ENCODE measurements around the gene C1orf115. TPM values are rescaled to one million over a fixed set of nuclear protein-coding genes. Genes with fewer than 3 reads are reported as not detected.

C1orf115 gene
- polyA plus RNA-seq, 5 donors, result 16.2 to 25.5 (median 19.4) TPM

GRCh38 chr1:220691053-220691684 lies 1.0 kb downstream of the C1orf115 start:
- no peak for DNase-seq

DNA sequence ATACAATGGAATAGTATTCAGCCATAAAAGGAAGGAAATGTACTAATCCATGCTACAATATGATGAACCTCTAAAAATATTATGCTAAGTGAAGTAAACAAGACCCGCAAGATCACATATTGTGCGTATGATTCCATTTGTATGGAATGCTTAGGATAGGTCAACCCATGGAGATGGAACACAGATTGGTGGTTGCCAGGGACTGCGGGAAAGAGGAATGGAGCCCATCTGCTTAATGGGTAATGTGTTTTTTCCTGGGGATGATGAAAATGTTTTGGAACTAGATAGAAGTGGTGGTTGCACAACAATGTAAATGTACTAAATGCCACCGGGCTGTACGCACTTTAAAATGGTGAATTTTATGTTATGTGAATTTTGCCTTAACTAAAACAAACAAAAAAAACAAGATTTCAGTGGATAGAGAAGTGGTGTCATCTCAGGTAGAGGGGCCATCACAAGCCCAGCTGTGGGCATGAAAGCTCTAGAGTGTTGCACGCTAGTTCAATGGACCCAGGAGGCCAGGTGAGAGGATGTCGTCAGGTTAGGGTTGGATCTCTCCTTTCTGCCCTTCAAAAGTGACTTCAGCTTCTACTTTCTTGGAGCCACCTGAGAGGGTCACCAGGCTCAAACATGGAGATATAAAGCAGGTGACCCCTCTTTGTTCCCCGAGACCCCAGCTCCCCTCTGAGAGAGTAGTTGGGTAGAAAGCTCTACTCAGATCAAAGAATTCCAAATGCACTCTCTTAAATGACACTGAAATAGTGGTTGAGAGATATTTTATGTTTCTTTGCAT lies 2.5 kb downstream of the C1orf115 start:
- no peak for DNase-seq

DNA sequence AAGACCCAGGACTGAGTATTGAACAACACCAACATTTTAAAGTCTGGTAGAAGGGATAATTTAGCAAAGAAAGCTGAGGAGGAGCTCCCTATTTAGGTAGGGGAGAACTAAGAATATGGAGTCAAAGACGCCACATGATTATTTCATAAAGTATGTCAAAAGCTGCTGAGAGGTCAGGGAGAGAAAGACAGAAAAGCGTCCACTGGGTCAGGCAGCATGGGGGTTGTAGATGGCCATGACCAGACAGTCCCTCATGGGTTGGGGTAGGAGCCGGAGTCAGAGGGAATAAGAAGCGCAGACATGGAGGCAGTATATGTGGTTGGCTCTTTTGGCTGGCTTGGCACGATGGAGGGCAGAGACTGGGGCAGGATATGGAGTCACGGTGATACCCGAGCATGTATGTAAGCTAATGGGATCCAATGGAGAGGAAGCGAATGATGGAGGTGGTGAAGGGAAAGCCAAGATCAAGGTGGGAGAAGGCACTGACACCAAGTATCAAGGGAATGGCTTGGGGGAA lies 4.8 kb downstream of the C1orf115 start:
- DNase-seq, result no peak

- DNase-seq, result no peak
Observed at GRCh38 chr1:220695426-220695825, 5.3 kb downstream of the C1orf115 start.

GRCh38 chr1:220696226-220696862 lies 6.2 kb downstream of the C1orf115 start:
- no peak for DNase-seq

- DNase-seq, result no peak
Observed at GRCh38 chr1:220696863-220697231, 6.7 kb downstream of the C1orf115 start.

DNA sequence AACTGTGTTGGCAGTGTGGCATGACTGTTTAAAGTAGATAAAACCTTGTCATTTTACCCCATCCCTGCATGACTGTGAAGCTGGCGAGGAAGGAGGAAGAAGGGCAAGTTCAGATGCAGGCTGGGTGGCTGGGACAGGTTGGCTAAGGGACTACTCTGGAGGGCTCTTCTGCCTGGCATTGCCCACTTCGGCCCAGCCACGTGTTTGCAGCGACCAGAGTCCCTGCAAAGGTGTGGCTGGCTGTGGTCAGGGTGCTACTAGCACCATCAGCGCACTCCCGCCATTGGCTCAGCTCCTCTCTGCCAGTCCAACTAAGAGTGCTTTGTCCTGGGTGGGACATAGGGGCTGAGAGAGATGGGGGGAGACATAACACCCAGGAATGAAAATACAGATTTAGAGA lies 7.2 kb downstream of the C1orf115 start:
- DNase-seq, result no peak

- no peak for DNase-seq
Observed at GRCh38 chr1:220698607-220699016, 8.4 kb downstream of the C1orf115 start.

DNA sequence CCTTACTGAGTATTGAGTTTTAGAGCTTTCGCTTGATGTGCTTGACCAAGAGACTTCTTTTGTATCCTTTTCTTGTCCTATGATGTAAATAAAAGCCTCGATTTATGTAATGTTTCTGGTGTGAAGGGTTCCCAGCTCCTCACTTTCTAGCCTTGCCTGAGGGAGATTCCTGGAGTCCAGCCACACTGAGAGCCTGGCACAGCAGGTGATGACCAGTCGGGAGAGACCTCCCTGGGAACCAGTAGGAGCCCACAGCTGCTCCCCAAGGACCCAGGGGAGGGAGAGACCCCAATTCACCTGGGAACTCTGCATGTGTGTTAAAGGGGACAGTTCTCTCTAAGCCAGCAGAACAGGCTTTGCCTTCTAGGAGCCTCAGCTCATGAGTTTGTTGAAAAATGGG lies 8.9 kb downstream of the C1orf115 start:
- DNase-seq, result no peak

DNA sequence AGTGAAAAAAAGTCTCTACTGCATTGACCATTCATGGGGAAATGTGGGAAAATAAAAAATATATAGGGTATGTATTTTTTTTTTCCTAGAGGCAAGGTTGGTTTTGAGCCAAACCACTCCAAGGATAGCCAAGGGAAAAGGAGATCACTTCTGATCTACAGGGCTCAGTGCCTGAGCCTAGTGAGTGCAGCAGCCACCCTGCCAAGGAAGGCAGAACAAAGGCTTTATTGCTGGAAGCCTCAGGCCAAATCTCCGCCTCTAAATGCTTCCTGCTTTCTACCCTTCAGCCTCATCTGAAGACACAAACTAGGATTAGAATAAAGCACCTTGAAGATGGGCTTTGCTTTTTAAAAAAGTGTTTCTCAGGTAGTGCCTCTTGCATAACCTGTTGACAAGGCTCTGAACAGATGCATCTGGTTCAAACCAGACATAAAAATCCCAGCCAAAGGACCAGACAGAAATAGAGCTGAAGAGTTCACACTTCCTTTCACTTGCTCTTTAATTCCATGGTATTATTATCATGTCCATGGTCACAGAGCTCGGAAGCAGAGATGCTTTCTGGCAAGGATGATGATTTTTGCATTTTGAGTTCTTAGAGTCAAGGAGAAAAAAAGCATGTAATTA lies 10.5 kb downstream of the C1orf115 start:
- peak in 1 of 2 donors; percentile 47 for DNase-seq

DNA sequence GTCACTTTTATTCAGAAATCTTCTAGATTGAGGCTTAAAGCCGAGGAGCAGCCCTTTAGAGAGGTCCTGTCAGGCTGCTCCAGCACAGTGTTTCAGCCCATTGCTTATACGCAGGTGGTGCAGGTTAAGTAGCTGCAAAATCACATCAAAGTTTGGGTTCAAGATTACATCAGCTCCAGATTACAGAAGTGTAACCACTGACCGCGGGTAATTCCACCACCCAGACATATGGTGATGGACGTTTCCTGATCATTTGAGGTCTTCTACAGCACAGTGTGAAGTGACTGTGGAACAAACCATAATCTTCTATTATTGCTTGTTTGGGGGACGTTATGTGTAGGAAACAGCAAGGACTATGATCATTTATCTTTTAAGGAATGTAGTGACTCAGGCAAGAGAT lies 11.8 kb downstream of the C1orf115 start:
- DNase-seq, result no peak

DNA sequence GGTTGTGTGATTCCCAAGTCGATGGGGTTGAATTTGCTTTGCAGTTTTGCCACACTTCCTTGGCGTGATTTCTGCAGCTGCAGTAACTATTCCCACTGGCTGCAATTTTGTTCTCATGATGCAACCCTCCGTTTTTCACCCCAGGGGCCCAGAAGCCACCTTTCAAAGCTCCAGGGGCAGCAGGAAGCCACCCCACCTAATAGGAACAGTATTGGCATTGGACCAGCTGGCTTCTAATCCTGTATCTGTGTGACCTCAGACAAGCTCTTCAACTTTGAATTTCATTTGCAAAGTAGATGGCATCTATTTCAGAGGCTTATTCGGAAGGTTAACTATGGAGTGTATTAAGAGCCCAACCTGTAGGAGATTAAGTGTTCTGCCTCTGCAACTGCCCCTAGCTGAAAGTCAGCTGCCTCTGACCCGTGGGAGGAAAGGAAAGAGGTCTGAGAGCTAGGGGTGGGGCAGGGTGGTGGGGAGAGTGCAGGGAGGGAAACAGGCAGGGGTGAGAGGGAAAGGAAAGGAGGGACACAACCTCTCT lies 12.6 kb downstream of the C1orf115 start:
- DNase-seq, result no peak

GRCh38 chr1:220703305-220703704 lies 13.1 kb downstream of the C1orf115 start:
- DNase-seq, result no peak

GRCh38 chr1:220705782-220706181 lies 15.6 kb downstream of the C1orf115 start:
- no peak for DNase-seq

GRCh38 chr1:220706480-220706879 lies 16.3 kb downstream of the C1orf115 start:
- DNase-seq, result no peak

- no peak for DNase-seq
Observed at GRCh38 chr1:220707160-220707559, 17.0 kb downstream of the C1orf115 start.

- no peak for DNase-seq
Observed at GRCh38 chr1:220708244-220708643, 18.1 kb downstream of the C1orf115 start.

DNA sequence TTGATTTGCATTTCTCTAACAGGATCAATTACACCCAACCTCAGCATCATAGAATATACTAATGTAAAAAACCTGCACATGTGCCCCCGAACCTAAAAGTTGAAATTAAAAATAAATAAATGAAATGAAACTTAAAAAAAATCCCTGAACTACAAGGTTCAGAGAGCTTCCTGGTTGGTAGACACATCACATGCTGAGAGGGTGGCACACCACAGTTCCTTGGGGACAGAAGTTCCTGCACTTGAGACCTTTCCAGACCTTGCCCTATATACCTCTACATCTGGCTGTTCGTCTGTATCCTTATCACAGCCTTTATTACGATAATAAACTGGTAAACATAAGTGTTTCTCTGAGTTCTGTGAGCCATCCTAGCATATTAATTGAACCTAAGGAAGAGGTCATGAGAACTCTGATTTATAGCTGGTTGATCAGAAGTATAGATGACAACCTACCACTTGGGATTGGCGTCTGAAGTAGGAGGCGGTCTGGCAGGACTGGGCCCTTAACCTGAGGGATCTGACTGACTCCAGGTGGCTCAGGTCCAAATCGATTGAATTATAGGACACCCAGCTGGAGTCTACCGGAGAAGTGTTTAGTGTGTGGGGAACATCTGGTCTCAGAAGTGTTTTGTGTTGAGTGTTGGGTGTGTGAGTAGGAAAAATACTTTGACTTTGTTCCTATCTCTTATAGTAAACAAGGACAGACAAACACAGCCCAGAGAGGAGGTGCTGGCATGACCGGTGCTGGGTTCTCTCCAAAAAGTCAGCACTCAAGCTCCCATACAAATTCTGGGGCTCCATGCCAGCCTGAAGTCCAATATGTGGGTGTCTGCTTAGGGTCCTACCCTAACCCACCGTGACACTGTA lies 19.0 kb downstream of the C1orf115 start:
- DNase-seq, result no peak

GRCh38 chr1:220710333-220710732 lies 20.2 kb downstream of the C1orf115 start:
- DNase-seq, result no peak

DNA sequence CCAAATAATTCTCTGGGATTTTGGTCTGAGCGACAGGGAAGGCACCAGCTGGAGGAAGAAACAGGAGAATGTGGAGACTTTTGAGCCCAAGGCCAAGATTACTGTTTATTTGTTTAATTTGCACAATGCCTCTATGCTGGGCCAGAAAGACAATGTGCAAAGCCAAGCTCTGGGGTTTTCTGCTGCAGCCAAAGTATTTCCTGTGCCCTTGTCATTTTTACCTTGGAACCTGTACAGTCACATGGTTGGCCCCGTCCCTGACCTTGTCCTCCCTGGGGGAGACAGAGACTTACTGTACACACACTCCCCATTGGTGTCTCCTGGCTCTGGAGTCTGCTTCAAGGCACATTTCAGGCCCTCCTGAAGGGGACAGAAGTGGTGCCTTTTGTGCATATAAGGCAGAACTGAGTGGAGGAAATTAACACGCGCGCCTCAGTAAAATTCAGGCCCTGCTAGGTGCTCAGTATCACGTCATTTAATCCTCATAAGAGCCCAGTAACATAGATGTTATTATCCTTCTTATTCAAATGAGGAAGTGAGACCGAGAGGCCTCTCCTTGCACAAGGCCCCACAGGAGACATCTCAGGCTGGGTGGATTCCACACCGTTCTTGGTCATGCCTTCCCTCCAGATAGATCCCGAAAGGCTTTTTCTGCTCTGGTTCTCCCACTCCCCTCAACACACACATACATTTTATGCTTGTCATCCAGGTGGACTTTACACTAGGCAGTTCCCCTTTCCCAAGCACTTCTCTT lies 21.1 kb downstream of the C1orf115 start:
- no peak for DNase-seq
